Karpas-422 (cell line): Measurements from ENCODE around the gene C1orf226. TPM values are rescaled to one million over a fixed set of nuclear protein-coding genes. Genes with fewer than 3 reads are reported as not detected.

Source experiments
- DNase-seq: peaks from one replicate; pipeline ENCODE4 v3.0.0-alpha.2; 2015
- H2AFZ ChIP-seq: fragments of 200-600 bp; sonication (generic); 2 replicates; pipeline ENCODE4 v1.6.1; 2014; ENCODE audit warnings: antibody characterized with exemption, low read length, mixed read lengths
- H3K27ac ChIP-seq: fragments of 200-600 bp; sonication (generic); 2 replicates; pipeline ENCODE4 v1.5.1; 2014; ENCODE audit warnings: mild to moderate bottlenecking, low read length, moderate library complexity
- H3K27me3 ChIP-seq: fragments of 200-600 bp; sonication (generic); 2 replicates; pipeline ENCODE4 v1.6.1; 2014; ENCODE audit warnings: low read length, mixed read lengths
- H3K36me3 ChIP-seq: fragments of 200-600 bp; sonication (generic); 2 replicates; pipeline ENCODE4 v1.6.1; 2014; ENCODE audit warnings: low read length, mixed read lengths; ENCODE audit not compliant: insufficient read depth
- H3K4me1 ChIP-seq: fragments of 200-600 bp; sonication (generic); 2 replicates; pipeline ENCODE4 v1.6.1; 2014; ENCODE audit warnings: mild to moderate bottlenecking, low read length, mixed read lengths
- H3K4me2 ChIP-seq: fragments of 200-600 bp; sonication (generic); 2 replicates; pipeline ENCODE4 v1.6.1; 2014; ENCODE audit warnings: low read length, low read depth, mild to moderate bottlenecking; ENCODE audit not compliant: poor library complexity, severe bottlenecking
- H3K4me3 ChIP-seq: fragments of 200-600 bp; sonication (generic); 2 replicates; pipeline ENCODE4 v1.5.1; 2014; ENCODE audit warnings: mild to moderate bottlenecking, antibody characterized with exemption, low read length, mixed read lengths
- H3K79me2 ChIP-seq: fragments of 200-600 bp; sonication (generic); 2 replicates; pipeline ENCODE4 v1.6.1; 2014; ENCODE audit warnings: mild to moderate bottlenecking, low read length, mixed read lengths
- H3K9ac ChIP-seq: fragments of 200-600 bp; sonication (generic); 2 replicates; pipeline ENCODE4 v1.6.0; 2014; ENCODE audit warnings: low read length
- H3K9me2 ChIP-seq: fragments of 200-600 bp; sonication (generic), shearing (Covaris generic); replicated peaks from 2 replicates; pipeline ENCODE4 v1.6.0; 2014; ENCODE audit warnings: mild to moderate bottlenecking, low read length, moderate library complexity; ENCODE audit not compliant: insufficient read depth
- H3K9me3 ChIP-seq: fragments of 300-700, 200-600 bp; sonication (generic); 2 replicates; pipeline ENCODE4 v1.6.1; 2014; ENCODE audit warnings: low read length, mixed read lengths
- H4K20me1 ChIP-seq: fragments of 200-600 bp; sonication (generic); 2 replicates; pipeline ENCODE4 v1.6.1; 2014; ENCODE audit warnings: mild to moderate bottlenecking, antibody characterized with exemption, low read length, low read depth; ENCODE audit not compliant: insufficient read depth
- total RNA-seq: library from RNA; depleted of rRNA; stranded (reverse); fragments of >200 nt; shearing (Covaris generic); gene quantifications from 2 replicates; pipeline ENCODE4 v1.2.3, GENCODE V29; 2014; ENCODE audit warnings: low replicate concordance; rRNA removed

The C1orf226 gene
- total RNA-seq = not detected in 2 replicates

DNA sequence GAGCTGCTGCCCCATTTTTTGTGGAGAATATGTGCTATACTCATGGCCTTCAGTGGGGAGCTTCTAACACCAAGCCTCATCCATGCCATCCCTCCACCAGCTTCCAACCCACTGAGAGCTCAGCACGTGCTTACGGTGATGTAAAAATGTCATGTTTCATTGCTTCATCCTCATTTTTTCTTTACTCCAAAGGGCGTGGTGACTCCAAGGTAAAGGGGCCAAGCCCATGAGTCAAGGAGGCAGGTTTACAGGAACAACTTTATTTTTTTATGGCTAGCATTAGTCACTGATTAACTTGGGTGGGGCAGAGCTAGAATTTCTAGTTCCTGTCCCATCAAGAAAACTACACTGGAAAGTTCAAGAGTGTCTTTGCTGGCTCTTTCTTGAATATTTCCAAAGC is at the start of gene C1orf226:
C1orf226 (plus strand) TSS at position 346 of the 400 bp plus-strand sequence. CDS start 174 bp downstream, outside the sequence.
- Histone ChIP-seq H3K9me3 (no peaks in the 10 kb centered on the region), H3K36me3 (no peaks in the 10 kb centered on the region), H3K9me2 (no peaks in the 10 kb centered on the region), H3K79me2 (no peaks in the 10 kb centered on the region), H3K27ac (no peak within 1 kb of the TSS), H3K27me3 (no peaks in the 10 kb centered on the region), H3K4me2 (no peak within 1 kb of the TSS), H4K20me1 (no peaks in the 10 kb centered on the region), H3K9ac (no peak within 1 kb of the TSS), H3K4me3 (no peak within 1 kb of the TSS), H3K4me1 (peaks cover 4% of the 10 kb centered on the region), H2AFZ (no peak within 1 kb of the TSS)
- no peak for DNase-seq

GRCh38 chr1:162333991-162334390 is 47.5 kb upstream of the C1orf226 start:
- no peak overlapping the region for H3K4me2 ChIP-seq
- H3K36me3 ChIP-seq = no peaks in the 10 kb centered on the region
- H3K9me2 ChIP-seq = no peaks in the 10 kb centered on the region
- no peaks in the 10 kb centered on the region for H3K4me1 ChIP-seq
- no peak overlapping the region for H3K9ac ChIP-seq
- no peak overlapping the region for H3K27ac ChIP-seq
- no peak for DNase-seq
- H3K27me3 ChIP-seq = no peaks in the 10 kb centered on the region
- H3K79me2 ChIP-seq = no peaks in the 10 kb centered on the region
- H2AFZ ChIP-seq = no peak overlapping the region
- no peak overlapping the region for H3K4me3 ChIP-seq
- no peaks in the 10 kb centered on the region for H3K9me3 ChIP-seq
- H4K20me1 ChIP-seq = no peaks in the 10 kb centered on the region

DNA sequence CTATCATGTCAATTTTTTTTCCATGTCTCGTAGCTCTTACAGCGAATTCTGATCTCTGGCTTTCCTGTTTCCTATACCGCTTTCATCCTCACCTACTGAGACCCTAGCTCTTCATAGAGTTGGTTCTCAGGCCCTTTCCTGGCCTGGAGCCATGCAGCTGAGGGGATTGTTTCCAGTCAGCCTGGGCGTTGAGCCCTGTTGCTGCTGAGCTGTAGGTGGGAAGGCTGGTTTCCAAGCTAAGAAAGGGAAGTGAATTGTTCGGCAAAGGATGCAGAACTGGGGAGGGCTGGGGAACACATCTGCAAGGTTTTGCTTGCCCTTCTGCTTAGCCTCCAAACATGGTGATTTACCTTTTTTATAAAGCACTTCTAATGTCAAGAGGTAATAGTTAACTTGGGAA is 46.4 kb upstream of the C1orf226 start:
- Histone ChIP-seq H4K20me1 (no peaks in the 10 kb centered on the region), H3K36me3 (no peaks in the 10 kb centered on the region), H2AFZ (no peak overlapping the region), H3K9me2 (no peaks in the 10 kb centered on the region), H3K9ac (no peak overlapping the region), H3K4me1 (no peaks in the 10 kb centered on the region), H3K9me3 (no peaks in the 10 kb centered on the region), H3K27ac (no peak overlapping the region), H3K27me3 (no peaks in the 10 kb centered on the region), H3K4me3 (no peak overlapping the region), H3K79me2 (no peaks in the 10 kb centered on the region), H3K4me2 (no peak overlapping the region)
- DNase-seq = no peak

DNA sequence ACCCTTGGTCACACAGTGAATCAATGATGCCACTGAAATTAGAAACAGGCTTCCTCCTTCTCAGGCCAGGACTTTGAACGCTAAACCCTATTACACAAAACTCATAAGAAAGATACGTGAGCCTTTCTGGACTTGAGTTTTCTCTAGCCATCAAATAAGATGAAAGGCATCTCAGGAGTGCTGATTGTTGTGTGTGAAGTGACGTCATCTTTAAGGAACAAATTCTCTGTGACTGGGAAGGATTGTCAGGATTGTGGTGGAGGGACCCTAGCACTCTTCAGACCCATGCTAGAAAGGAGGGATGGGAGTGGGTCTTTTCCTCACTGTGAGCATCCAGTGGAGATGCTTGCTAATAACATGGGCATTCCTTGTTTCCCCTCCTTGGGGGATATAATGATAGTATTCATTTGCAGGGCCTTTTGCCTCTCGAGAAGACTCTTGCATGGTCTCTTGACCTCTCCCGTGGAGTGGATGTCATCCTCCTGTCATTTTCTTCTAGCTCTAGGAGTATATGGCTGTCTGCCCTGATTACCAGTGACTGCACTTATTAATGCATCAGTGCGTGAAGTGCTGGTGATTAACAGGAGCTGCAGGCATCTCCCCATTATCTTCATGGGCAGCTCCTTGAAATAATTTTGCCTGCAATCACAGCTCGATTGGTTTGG is 44.8 kb upstream of the C1orf226 start:
- H2AFZ ChIP-seq = no peak overlapping the region
- no peaks in the 10 kb centered on the region for H3K9me2 ChIP-seq
- no peak for DNase-seq
- H3K9me3 ChIP-seq = no peaks in the 10 kb centered on the region
- H4K20me1 ChIP-seq = no peaks in the 10 kb centered on the region
- no peak overlapping the region for H3K4me2 ChIP-seq
- H3K27ac ChIP-seq = no peak overlapping the region
- no peaks in the 10 kb centered on the region for H3K79me2 ChIP-seq
- no peaks in the 10 kb centered on the region for H3K4me1 ChIP-seq
- H3K27me3 ChIP-seq = no peaks in the 10 kb centered on the region
- no peaks in the 10 kb centered on the region for H3K36me3 ChIP-seq
- H3K9ac ChIP-seq = no peak overlapping the region
- H3K4me3 ChIP-seq = no peak overlapping the region

DNA sequence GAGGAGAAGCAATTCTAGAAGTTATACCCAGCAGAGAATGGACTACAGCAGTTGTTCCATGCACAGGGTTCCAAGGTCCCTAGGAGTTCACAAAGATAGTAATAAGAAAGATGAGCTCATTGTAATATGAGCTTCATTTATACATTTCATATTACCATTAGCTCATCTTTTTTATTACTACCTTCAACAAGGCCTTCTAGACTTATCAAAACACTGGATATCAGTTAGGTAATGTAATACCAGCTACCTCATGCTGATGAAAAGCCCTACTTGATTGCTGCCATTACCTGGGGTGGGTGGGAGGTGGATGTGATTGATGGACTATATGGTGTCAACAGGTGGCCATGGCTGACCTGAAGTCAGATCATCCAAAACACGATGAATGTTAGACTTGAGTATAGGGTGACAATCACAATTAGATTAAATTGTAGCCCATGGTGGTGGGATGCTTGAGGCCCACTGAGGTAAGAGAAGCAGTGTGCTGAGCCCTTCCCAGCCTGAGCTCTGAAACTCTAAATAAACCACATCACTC is 39.0 kb upstream of the C1orf226 start:
- no peak overlapping the region for H3K4me2 ChIP-seq
- DNase-seq = no peak
- no peak overlapping the region for H3K9ac ChIP-seq
- no peaks in the 10 kb centered on the region for H4K20me1 ChIP-seq
- H3K9me3 ChIP-seq = no peaks in the 10 kb centered on the region
- no peak overlapping the region for H3K27ac ChIP-seq
- H3K4me3 ChIP-seq = no peak overlapping the region
- H3K79me2 ChIP-seq = no peaks in the 10 kb centered on the region
- no peaks in the 10 kb centered on the region for H3K9me2 ChIP-seq
- no peak overlapping the region for H2AFZ ChIP-seq
- H3K27me3 ChIP-seq = no peaks in the 10 kb centered on the region
- H3K36me3 ChIP-seq = no peaks in the 10 kb centered on the region
- H3K4me1 ChIP-seq = no peaks in the 10 kb centered on the region

- no peak overlapping the region for H3K4me2 ChIP-seq
- no peak overlapping the region for H3K27ac ChIP-seq
Observed at GRCh38 chr1:162343470-162343869, 38.1 kb upstream of the C1orf226 start.

GRCh38 chr1:162347281-162347680 is 34.2 kb upstream of the C1orf226 start:
- Histone ChIP-seq H3K36me3 (no peaks in the 10 kb centered on the region), H3K9me2 (no peaks in the 10 kb centered on the region), H3K79me2 (no peaks in the 10 kb centered on the region), H2AFZ (no peak overlapping the region), H3K27me3 (no peaks in the 10 kb centered on the region), H4K20me1 (no peaks in the 10 kb centered on the region), H3K4me1 (no peaks in the 10 kb centered on the region), H3K27ac (no peak overlapping the region), H3K9ac (no peak overlapping the region), H3K9me3 (no peaks in the 10 kb centered on the region), H3K4me2 (no peak overlapping the region), H3K4me3 (no peak overlapping the region)
- DNase-seq = no peak

More at GRCh38 chr1:162343470-162343869, 38.1 kb upstream of the C1orf226 start:
- no peaks in the 10 kb centered on the region for H3K4me1 ChIP-seq
- no peaks in the 10 kb centered on the region for H3K27me3 ChIP-seq
- H4K20me1 ChIP-seq = no peaks in the 10 kb centered on the region
- no peak for DNase-seq
- H3K9me3 ChIP-seq = no peaks in the 10 kb centered on the region
- no peak overlapping the region for H2AFZ ChIP-seq
- H3K36me3 ChIP-seq = no peaks in the 10 kb centered on the region
- H3K9ac ChIP-seq = no peak overlapping the region
- no peak overlapping the region for H3K4me3 ChIP-seq
- H3K9me2 ChIP-seq = no peaks in the 10 kb centered on the region
- no peaks in the 10 kb centered on the region for H3K79me2 ChIP-seq

GRCh38 chr1:162349635-162350330 is 31.7 kb upstream of the C1orf226 start:
- H3K4me1 ChIP-seq = no peaks in the 10 kb centered on the region

More at GRCh38 chr1:162349635-162350330, 31.7 kb upstream of the C1orf226 start:
- no peak for DNase-seq
- Histone ChIP-seq H3K79me2 (no peaks in the 10 kb centered on the region), H3K4me2 (no peak overlapping the region), H3K4me3 (no peak overlapping the region), H3K27me3 (no peaks in the 10 kb centered on the region), H3K36me3 (no peaks in the 10 kb centered on the region), H3K9ac (no peak overlapping the region), H3K27ac (no peak overlapping the region), H2AFZ (no peak overlapping the region), H4K20me1 (no peaks in the 10 kb centered on the region), H3K9me2 (no peaks in the 10 kb centered on the region), H3K9me3 (no peaks in the 10 kb centered on the region)
